CD4-positive, alpha-beta T cell treated with Interleukin-15 for 4 hours (primary cell): ENCODE measurements around the gene ATP13A1.
A peak's percentile ranks its signal among the peaks of the same experiment; 100 is the strongest.
"Not testable (repeated sequence)": the region's sequence is repeated elsewhere in the genome, so short reads cannot be mapped to it uniquely, and the experiment has no call there.

Source experiments
- DNase-seq: peaks from one replicate; pipeline ENCODE4 v3.0.0-alpha.2; 2020; ENCODE audit warnings: low spot score

ATP13A1 gene

GRCh38 chr19:19619181-19619848 lies 44.2 kb downstream of the ATP13A1 start:
- no peak for DNase-seq

DNA sequence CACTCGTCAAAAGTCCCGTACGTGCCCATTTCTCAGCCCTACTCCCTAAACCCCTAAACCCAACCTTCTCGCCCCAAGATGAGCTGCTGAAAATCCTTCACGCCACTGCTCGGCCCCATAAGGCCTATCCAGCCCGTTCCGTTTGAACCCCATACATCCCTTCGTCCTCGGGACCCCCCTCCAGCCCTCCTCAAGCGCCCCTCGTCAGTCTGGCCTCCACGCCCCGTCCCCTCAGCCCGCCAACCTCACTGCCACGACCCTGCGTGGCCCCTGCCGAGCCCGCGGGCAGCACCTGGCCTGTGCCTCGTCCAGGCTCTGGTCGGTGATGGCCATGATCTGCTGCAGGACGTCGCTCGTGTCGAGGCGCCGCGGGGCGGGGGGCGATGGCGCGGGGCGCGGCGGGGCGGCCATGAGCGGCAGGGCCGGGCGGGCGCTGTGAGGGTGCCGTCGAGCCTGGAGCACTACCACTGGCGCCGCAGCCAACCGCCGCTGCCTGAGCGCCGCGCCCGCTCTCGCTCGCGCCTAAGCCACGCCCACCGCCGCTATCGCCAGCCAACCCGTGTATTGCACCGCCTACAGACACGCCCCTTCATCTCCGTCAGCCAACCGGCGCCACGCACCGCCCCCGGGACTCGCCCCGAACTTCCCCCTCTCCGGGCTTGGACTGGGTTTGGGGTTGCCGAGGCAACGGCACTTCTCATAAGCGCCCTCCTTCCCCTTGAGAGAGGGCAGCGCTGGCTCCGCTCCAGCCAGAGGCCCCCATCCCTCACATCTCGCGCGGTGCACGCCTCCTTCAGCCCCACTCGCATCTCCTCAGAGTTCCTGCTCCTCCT lies 45.0 kb downstream of the ATP13A1 start, which contains the start of gene PBX4:
Gene PBX4 (minus strand): TSS at position 469 of the 833 bp plus-strand sequence. CDS start 58 bp downstream, at position 411.
- DNase-seq: peak; percentile 99

DNA sequence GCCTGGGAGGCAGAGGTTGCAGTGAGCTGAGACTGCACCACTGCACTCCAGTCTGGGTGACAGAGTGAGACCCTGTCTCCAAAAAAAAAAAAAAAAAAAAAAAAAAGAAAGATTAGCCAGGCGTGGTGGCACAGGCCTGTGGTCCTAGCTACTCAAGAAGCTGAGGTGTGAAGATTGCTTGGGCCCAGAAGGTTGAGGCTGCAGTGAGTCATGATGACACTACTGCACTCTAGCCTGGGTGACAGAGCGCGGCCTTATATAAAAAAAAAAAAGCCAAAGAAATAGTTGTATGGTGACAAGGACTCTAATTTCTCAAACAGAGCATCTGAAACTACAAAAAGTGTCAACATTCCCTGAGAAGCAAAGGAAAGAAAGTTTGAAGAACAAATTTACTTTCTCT lies 48.4 kb downstream of the ATP13A1 start:
- DNase-seq: peak; percentile 72

DNA sequence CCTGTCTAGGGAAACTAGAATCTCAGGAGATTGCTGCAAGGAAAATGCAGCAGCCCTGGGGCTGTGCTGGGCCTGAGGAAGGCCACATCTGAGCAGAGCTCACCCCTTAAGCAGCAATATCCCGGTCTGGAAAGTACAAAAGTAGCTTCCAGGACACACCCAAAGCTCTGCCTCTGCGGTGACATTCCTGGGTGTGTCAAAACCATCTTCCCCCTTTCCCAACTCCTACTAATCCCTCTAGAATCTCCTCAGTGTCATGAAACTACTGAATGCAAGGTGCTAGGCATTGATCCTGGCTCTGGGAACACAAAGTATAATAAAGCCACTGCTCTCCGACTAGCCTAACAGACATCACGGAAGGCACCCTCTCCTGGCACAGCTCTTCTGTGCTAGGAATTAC lies 50.0 kb downstream of the ATP13A1 start:
- no peak for DNase-seq

DNA sequence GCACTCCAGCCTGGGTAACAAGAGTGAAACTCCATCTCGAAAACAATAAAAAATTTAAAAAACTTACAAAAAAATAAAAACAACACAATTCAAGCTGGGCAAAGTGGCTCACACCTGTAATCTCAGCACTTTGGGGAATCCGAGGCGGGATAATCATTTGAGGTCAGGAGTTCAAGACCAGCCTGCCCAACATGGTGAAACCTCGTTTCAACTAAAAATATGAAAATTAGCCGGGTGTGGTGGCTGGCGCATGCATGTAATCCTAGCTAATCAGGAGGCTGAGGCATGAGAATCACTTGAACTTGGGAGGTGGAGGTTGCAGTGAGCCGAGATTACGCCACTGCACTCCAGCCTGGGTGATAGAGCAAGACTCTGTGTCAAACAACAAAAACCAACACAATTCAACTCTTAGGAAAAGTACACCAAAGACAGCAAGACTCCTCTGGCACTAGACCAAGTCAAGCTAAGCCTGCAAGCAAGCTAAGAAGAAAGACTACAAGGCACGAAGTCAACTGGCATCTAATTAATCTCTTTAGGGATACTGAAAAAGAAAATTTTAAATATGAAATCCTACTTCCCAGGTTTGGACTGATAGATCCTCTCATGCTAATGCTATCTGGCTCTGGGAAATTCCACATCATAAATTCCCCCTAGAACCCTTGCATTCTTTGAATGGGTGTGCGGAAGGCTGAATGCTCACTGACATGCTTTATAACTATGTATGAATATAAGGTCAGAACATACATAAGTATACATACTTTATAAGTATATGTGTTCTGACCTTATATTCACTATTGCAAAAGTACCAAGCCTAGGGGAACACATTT lies 52.9 kb downstream of the ATP13A1 start:
- DNase-seq: no peak

DNA sequence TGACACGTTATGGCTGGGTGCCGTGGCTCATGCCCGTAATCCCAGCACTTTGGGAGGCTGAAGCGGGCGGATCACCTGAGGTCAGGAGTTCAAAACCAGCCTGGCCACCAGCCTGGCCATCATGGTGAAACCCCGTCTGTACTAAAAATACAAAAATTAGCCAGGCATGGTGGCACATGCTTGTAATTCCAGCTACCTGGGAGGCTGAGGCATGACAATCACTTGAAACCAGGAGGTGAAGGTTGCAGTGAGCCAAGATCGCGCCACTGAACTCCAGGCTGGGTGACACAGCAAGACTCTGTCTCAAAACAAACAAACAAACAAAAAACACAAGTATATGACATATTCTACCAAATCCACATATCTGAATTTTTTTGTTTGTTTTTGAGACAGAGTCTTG lies 56.8 kb downstream of the ATP13A1 start:
- DNase-seq: not testable (repeated sequence)

DNA sequence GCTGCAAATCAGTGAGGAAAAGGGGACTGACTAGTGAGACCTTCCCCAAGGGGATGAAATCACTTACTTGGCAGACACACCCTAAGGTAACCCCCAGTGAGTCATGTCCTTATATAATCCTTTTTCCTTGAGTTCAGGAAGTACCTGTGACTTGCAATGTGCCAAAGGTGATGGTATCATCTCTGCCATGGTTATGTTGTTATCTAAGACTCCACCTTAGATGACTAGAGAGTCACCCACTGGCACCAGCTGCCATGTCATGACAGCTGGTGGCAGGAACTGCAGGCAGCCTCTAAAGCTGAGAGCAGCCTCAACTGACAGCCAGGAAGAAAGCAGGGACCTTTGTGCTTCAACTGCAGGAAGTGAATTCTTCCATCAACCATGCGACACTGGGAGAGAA lies 57.5 kb downstream of the ATP13A1 start:
- peak; percentile 88 for DNase-seq

GRCh38 chr19:19602713-19603324 lies 60.7 kb downstream of the ATP13A1 start:
- no peak for DNase-seq

- peak; percentile 69 for DNase-seq
Measured at GRCh38 chr19:19602136-19602712, 61.3 kb downstream of the ATP13A1 start.

- no peak for DNase-seq
Measured at GRCh38 chr19:19600793-19601330, 62.6 kb downstream of the ATP13A1 start.

GRCh38 chr19:19598728-19599451 lies 64.6 kb downstream of the ATP13A1 start:
- DNase-seq: peak; percentile 75

GRCh38 chr19:19597809-19598306 lies 65.6 kb downstream of the ATP13A1 start:
- peak; percentile 87 for DNase-seq
